B cell (primary cell): ENCODE results near the gene GCNT3. TPM values are rescaled to one million over a fixed set of nuclear protein-coding genes. Genes with fewer than 3 reads are reported as not detected.

ENCODE experiments used
- ATAC-seq: fragments of 200-7000 bp; cut with Tn5 transposase; one replicate; pipeline ENCODE4 v1.10.0; 2021; ENCODE audit warnings: low read depth, mild to moderate bottlenecking, moderate number of reproducible peaks, moderate library complexity
- CTCF ChIA-PET: fragments of 350-600 bp; sonication (Branson Sonifier 250); formaldehyde crosslinking; loops from one replicate; lab custom pipeline; 2021; ENCODE audit warnings: antibody characterized with exemption, inconsistent platforms; lab: Charles Lee
- POLR2A ChIA-PET: fragments of 350-600 bp; sonication (Branson Sonifier 250); formaldehyde crosslinking; loops from one replicate; lab custom pipeline; 2021; ENCODE audit warnings: antibody characterized with exemption; lab: Charles Lee
- DNase-seq: peaks from one replicate; pipeline ENCODE4 v3.0.0; 2013
- H2AFZ ChIP-seq: 2 replicates; pipeline ENCODE4 v1.6.1; 2012; ENCODE audit warnings: mild to moderate bottlenecking, low read depth, low read length; ENCODE audit not compliant: insufficient read depth, poor library complexity, severe bottlenecking
- H3K27ac ChIP-seq, 2 donors: 1 replicate in 1 of 2; 2 replicates in 1 of 2; pipeline ENCODE4 v1.5.1; 2012 to 2013; ENCODE audit warnings: low read length in 2 of 2, mild to moderate bottlenecking in 2 of 2, moderate library complexity in 1 of 2
- H3K27me3 ChIP-seq, 4 experiments: fragments of 200-600 bp in 1 of 4; sonication (generic) in 1 of 4; replicated peaks in 1 of 4; 1 replicate in 2 of 4; 2 replicates in 2 of 4; pipeline versions ENCODE4 v1.6.1 to v1.7.0; 2013 to 2016; ENCODE audit warnings: low read length in 3 of 4, mild to moderate bottlenecking in 2 of 4, mixed read lengths in 1 of 4, moderate library complexity in 1 of 4; ENCODE audit not compliant: insufficient read depth in 4 of 4, control insufficient read depth in 3 of 4; ENCODE audit errors: control extremely low read depth in 1 of 4
- H3K36me3 ChIP-seq, 2 experiments: replicated peaks in 1 of 2; 1 replicate in 1 of 2; 2 replicates in 1 of 2; pipeline versions ENCODE4 v1.6.1 to v1.7.1; 2013; ENCODE audit warnings: low read length in 1 of 2; ENCODE audit not compliant: insufficient read depth in 2 of 2, control insufficient read depth in 1 of 2; ENCODE audit errors: control extremely low read depth in 1 of 2, extremely low read depth in 1 of 2
- H3K4me1 ChIP-seq, 2 donors: fragments of 200-600 bp in 1 of 2; sonication (generic) in 1 of 2; 1 replicate in 1 of 2; 2 replicates in 1 of 2; pipeline versions ENCODE4 v1.5.1 to v1.6.1; 2013 to 2017; ENCODE audit warnings: low read length in 2 of 2; ENCODE audit not compliant: control insufficient read depth in 2 of 2, insufficient read depth in 2 of 2
- H3K4me2 ChIP-seq: replicated peaks from 2 replicates; pipeline ENCODE3; 2012; ENCODE audit warnings: mild to moderate bottlenecking, low read depth, low read length; ENCODE audit not compliant: poor library complexity, severe bottlenecking
- H3K4me3 ChIP-seq, 5 experiments: fragments of 200-600 bp in 1 of 5; sonication (generic) in 1 of 5; 1 replicate in 3 of 5; 2 replicates in 2 of 5; pipeline versions ENCODE4 v1.5.1 to v1.7.0; 2011 to 2016; ENCODE audit warnings: low read length in 4 of 5, mild to moderate bottlenecking in 4 of 5, low read depth in 2 of 5, control low read depth in 1 of 5, moderate library complexity in 1 of 5; ENCODE audit not compliant: insufficient read depth in 1 of 5; ENCODE audit errors: control extremely low read depth in 1 of 5, extremely low read depth in 1 of 5
- H3K79me2 ChIP-seq: fragments of 200-600 bp; sonication (generic); one replicate; pipeline ENCODE4 v1.6.0; 2016; ENCODE audit warnings: low read length; ENCODE audit not compliant: control insufficient read depth, insufficient read depth
- H3K9ac ChIP-seq: fragments of 200-600 bp; sonication (generic); 2 replicates; pipeline ENCODE4 v1.6.1; 2017; ENCODE audit warnings: mild to moderate bottlenecking, low read length, moderate library complexity
- H3K9me3 ChIP-seq, 3 donors: one replicate each; pipeline versions ENCODE4 v1.6.1 to v1.7.1; 2013; ENCODE audit warnings: low read length in 2 of 3; ENCODE audit not compliant: control insufficient read depth in 2 of 3, insufficient read depth in 1 of 3; ENCODE audit errors: control extremely low read depth in 1 of 3
- H4K20me1 ChIP-seq: 2 replicates; pipeline ENCODE4 v1.6.0; 2012; ENCODE audit warnings: mild to moderate bottlenecking, low read length; ENCODE audit not compliant: insufficient read depth, control insufficient read depth, poor library complexity, severe bottlenecking
- H3K27ac Mint-ChIP-seq: one replicate; pipeline ENCODE4 v1.8.0; 2021; ENCODE audit warnings: mixed read lengths
- H3K27me3 Mint-ChIP-seq: one replicate; pipeline ENCODE4 v1.8.0; 2021; ENCODE audit warnings: mixed read lengths
- H3K4me1 Mint-ChIP-seq: one replicate; pipeline ENCODE4 v1.8.0; 2021; ENCODE audit warnings: mixed read lengths
- H3K4me3 Mint-ChIP-seq: one replicate; pipeline ENCODE4 v1.8.0; 2021; ENCODE audit warnings: mixed read lengths
- H3K9me3 Mint-ChIP-seq: one replicate; pipeline ENCODE4 v1.8.0; 2022; ENCODE audit warnings: mixed read lengths; ENCODE audit not compliant: insufficient read depth
- EZH2 ChIP-seq: IDR thresholded peaks from 2 replicates; pipeline ENCODE4 v1.6.1; 2012; ENCODE audit warnings: borderline replicate concordance, low read depth, mild to moderate bottlenecking, moderate library complexity, low read length; ENCODE audit not compliant: insufficient read depth, poor library complexity, severe bottlenecking
- WGBS: methylation state at CpG from one replicate; pipeline ENCODE4 v1.1.5; 2013; ENCODE audit warnings: missing lambda C conversion rate; ENCODE audit not compliant: insufficient coverage; 5-methylcytosine and 5-hydroxymethylcytosine counted together
- intact Hi-C: fragments of 100-400 bp; cut with micrococcal nuclease; formaldehyde crosslinking; loops from one replicate; pipeline ENCODE4 v1.10.0; 2022
- polyA plus RNA-seq: library from polyadenylated mRNA; depleted of rRNA; stranded (reverse); fragments of >200 nt; gene quantifications from 2 replicates; pipeline ENCODE4 v1.2.3, GENCODE V29; 2012
- total RNA-seq, 2 donors: library from RNA; stranded (reverse); fragments of 120-200 nt in 1 of 2; gene quantifications; 1 replicate in 1 of 2; 2 replicates in 1 of 2; pipeline versions ENCODE4 v1.2.3 to v1.2.4, GENCODE V29; 2013 to 2022
- TF ChIP-seq, protein P1 (sequence below): fragments of 200-600 bp; IDR thresholded peaks from one replicate; pipeline ENCODE4 v1.8.0; 2022; ENCODE audit warnings: antibody characterized with exemption, mild to moderate bottlenecking

GCNT3 gene
- total and polyA plus RNA-seq, 2 donors (not counting 1 experiment from before 2014, with no cell fraction given) = not detected

DNA sequence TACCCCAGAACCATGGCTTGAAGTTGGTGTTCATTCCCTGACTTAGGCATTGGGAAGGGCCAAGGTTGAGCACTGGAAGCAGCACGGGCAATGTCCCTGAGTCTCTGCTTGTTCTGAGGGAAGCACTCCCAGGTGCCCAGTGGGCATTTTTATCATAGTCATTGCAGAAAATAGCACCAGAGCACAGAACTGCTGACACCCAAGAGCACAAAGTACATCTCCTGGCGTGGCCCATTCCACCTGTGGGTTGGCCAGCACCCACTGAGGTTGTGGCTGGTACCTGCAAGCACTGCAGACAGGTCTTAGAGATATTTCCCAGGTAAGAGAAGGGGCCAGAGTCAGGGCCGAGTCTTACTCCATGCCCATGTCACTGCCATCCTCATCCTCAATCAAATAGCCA lies 28.5 kb upstream of the GCNT3 start:
- Histone ChIP-seq H3K27ac (no peak overlapping the region), H3K9ac (no peak overlapping the region), H3K4me2 (no peak overlapping the region), H3K4me3 (no peak overlapping the region), H2AFZ (no peak overlapping the region), H3K9me3 (no peaks in the 10 kb centered on the region), H3K27me3 (peaks cover 0 to 3% (median 0%) of the 10 kb centered on the region in 4 experiments), H4K20me1 (no peaks in the 10 kb centered on the region), H3K79me2 (no peaks in the 10 kb centered on the region), H3K36me3 (no peaks in the 10 kb centered on the region), H3K4me1 (no peaks in the 10 kb centered on the region)
- no peak for TF ChIP-seq EZH2
- TF ChIP-seq, protein P1, sequence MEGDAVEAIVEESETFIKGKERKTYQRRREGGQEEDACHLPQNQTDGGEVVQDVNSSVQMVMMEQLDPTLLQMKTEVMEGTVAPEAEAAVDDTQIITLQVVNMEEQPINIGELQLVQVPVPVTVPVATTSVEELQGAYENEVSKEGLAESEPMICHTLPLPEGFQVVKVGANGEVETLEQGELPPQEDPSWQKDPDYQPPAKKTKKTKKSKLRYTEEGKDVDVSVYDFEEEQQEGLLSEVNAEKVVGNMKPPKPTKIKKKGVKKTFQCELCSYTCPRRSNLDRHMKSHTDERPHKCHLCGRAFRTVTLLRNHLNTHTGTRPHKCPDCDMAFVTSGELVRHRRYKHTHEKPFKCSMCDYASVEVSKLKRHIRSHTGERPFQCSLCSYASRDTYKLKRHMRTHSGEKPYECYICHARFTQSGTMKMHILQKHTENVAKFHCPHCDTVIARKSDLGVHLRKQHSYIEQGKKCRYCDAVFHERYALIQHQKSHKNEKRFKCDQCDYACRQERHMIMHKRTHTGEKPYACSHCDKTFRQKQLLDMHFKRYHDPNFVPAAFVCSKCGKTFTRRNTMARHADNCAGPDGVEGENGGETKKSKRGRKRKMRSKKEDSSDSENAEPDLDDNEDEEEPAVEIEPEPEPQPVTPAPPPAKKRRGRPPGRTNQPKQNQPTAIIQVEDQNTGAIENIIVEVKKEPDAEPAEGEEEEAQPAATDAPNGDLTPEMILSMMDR = no peak
- Mint-ChIP-seq H3K27ac (no peak overlapping the region), H3K27me3 (peaks cover 8% of the 10 kb centered on the region), H3K4me3 (no peak overlapping the region), H3K4me1 (no peaks in the 10 kb centered on the region), H3K9me3 (no peaks in the 10 kb centered on the region)
- WGBS = 92% methylated on average over 2 of the region's 3 CpGs
- ATAC-seq = no peak
- ChIA-PET POLR2A (no interaction called here), CTCF (interaction anchor here (0.7 kb wide), 1 partner anchor 480 kb away, joined by 5 read pairs; no protein-coding TSS in a partner anchor)
- no peak for DNase-seq
- intact Hi-C loops = no loop called here

DNA sequence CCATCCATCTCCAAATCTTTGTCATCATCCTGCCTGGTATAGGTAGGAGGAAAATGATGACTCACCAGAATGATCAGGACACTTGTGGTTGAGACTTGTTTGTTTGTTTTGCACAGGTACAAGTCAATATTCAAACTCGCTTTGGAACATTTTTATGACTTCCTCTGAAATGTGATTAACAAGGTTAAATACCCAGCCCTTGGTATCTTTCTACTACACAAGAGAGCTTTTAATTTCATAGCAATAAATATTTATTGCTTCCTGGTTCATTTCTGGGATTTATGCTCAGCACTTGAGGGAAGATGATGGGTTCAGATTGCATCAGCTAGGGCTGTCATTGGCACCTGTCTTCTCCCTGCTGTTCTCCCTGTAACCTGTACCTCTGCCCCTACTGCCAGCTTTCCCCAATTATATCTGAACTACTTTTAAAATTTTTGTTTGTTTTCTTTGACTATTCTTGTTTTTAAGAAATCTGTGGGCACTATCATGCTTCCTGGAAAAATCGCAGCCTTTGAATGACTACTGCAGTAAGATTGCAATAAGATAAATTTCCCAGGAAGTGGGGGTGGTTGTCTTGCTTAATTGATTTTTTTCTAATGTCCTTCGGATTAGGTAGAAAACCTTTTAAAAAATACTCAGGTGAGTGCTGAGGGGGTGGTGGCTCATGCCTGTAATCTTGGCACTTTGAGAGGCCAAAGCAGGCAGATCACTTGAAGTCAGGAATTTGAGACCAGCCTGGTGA lies 24.3 kb upstream of the GCNT3 start:
- Mint-ChIP-seq H3K9me3 (no peaks in the 10 kb centered on the region), H3K27ac (no peak overlapping the region), H3K4me3 (no peak overlapping the region), H3K27me3 (peaks cover 12% of the 10 kb centered on the region), H3K4me1 (peaks cover 6% of the 10 kb centered on the region)
- no peaks in the 10 kb centered on the region for H3K4me1 ChIP-seq
- ATAC-seq (no peak), DNase-seq (no peak)
- H3K4me3 ChIP-seq = no peak overlapping the region
- no peak overlapping the region for H3K4me2 ChIP-seq
- H3K79me2 ChIP-seq = no peaks in the 10 kb centered on the region
- POLR2A ChIA-PET = no interaction called here
- no peak overlapping the region for H3K27ac ChIP-seq
- TF ChIP-seq EZH2 = no peak
- TF ChIP-seq, protein P1 = no peak
- no peaks in the 10 kb centered on the region for H4K20me1 ChIP-seq
- no peak overlapping the region for H3K9ac ChIP-seq
- no peaks in the 10 kb centered on the region for H3K9me3 ChIP-seq
- WGBS = 63% methylated on average over 1 of the region's 3 CpGs
- H2AFZ ChIP-seq = no peak overlapping the region
- no peaks in the 10 kb centered on the region for H3K36me3 ChIP-seq
- peaks cover 0 to 2% (median 0%) of the 10 kb centered on the region in 4 experiments for H3K27me3 ChIP-seq
- CTCF ChIA-PET = no interaction called here
- intact Hi-C loops = no loop called here
